ENCODE measurements around the gene ACOXL.

Gene ACOXL

DNA sequence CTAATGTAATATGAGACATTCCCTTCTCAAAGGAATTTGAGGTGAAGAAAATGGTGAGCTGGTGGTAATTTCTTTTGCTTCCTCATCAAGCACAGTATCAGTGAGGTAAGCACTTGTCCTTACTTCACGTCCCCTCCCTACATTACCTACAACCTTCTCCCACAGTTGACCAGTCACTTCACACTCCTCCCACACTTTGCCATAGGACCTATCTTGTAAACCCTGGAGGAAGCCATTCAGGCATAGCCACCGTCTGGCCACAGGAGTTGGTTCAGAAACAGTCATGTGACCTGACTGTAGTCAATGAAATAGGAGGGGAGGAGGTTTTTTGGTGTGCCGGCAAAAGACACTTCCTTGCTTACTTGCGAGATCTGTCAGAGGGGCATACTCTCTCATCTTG is 12.1 kb downstream of the ACOXL start:
- no peak for DNase-seq (ENCODE audit: low spot score)
- TF ChIP-seq, protein P1, sequence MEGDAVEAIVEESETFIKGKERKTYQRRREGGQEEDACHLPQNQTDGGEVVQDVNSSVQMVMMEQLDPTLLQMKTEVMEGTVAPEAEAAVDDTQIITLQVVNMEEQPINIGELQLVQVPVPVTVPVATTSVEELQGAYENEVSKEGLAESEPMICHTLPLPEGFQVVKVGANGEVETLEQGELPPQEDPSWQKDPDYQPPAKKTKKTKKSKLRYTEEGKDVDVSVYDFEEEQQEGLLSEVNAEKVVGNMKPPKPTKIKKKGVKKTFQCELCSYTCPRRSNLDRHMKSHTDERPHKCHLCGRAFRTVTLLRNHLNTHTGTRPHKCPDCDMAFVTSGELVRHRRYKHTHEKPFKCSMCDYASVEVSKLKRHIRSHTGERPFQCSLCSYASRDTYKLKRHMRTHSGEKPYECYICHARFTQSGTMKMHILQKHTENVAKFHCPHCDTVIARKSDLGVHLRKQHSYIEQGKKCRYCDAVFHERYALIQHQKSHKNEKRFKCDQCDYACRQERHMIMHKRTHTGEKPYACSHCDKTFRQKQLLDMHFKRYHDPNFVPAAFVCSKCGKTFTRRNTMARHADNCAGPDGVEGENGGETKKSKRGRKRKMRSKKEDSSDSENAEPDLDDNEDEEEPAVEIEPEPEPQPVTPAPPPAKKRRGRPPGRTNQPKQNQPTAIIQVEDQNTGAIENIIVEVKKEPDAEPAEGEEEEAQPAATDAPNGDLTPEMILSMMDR (IDR thresholded peaks at IDR 0.05; ENCODE audit: borderline replicate concordance, control extremely low read depth, extremely low read depth, insufficient read depth, missing control alignments) = no peak
- in situ Hi-C loops (cut with MboI; ENCODE audit: low sequenced_read_pairs, unreplicated experiment) = no loop called here

- in situ Hi-C loops (cut with MboI; ENCODE audit: low sequenced_read_pairs, unreplicated experiment) = no loop called here
- TF ChIP-seq, protein P1 (IDR thresholded peaks at IDR 0.05; ENCODE audit: borderline replicate concordance, control extremely low read depth, extremely low read depth, insufficient read depth, missing control alignments) = no peak
- DNase-seq (ENCODE audit: low spot score) = no peak
Measured at GRCh38 chr2:110745048-110745447, 12.7 kb downstream of the ACOXL start.

DNA sequence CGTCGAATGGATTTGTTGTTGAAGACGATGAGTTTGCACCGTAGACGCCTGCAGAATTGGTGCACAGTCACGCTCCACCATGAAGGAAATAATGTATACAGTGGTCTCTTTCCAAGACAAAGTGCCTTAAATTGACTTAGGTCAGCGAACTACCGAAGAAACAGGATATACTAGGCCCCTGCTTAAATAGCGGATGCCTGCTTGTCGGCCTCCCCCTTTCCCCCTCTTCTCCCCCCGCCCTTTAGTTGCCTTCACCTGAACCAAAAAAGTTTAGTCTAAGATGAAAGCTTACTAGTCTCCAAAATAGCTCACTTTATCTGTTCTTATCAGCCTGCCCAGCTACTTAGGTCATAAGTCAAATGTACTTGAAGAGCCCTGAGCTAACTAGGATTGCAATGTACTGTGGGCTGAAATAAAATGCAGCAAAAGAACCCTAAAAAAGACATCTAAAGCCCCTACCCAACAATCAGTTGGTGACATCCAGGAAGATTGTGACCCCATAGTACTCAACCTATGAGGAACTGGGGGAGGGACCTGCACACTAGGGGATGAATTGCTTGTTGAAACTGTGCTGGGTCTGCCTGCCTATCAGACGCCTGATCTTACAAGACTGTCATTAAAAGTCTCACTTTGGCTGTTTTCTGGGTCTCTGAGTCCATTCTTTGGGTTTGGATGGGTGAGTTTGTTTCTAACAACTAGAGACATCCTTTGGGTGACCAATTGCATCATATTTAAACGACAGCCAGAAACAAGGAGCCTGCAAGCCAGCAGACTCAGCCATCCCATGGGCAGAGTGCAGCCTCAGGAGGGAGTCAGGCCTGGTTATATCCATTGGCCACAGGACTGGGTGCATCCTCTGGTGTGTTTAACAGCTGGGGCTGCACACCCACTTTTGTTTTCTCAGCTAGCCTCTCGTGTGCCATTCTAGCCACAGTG is 14.5 kb downstream of the ACOXL start:
- in situ Hi-C loops (cut with MboI; ENCODE audit: low sequenced_read_pairs, unreplicated experiment) = no loop called here
- DNase-seq (ENCODE audit: low spot score) = no peak
- TF ChIP-seq, protein P1 (IDR thresholded peaks at IDR 0.05; ENCODE audit: borderline replicate concordance, control extremely low read depth, extremely low read depth, insufficient read depth, missing control alignments) = no peak

DNA sequence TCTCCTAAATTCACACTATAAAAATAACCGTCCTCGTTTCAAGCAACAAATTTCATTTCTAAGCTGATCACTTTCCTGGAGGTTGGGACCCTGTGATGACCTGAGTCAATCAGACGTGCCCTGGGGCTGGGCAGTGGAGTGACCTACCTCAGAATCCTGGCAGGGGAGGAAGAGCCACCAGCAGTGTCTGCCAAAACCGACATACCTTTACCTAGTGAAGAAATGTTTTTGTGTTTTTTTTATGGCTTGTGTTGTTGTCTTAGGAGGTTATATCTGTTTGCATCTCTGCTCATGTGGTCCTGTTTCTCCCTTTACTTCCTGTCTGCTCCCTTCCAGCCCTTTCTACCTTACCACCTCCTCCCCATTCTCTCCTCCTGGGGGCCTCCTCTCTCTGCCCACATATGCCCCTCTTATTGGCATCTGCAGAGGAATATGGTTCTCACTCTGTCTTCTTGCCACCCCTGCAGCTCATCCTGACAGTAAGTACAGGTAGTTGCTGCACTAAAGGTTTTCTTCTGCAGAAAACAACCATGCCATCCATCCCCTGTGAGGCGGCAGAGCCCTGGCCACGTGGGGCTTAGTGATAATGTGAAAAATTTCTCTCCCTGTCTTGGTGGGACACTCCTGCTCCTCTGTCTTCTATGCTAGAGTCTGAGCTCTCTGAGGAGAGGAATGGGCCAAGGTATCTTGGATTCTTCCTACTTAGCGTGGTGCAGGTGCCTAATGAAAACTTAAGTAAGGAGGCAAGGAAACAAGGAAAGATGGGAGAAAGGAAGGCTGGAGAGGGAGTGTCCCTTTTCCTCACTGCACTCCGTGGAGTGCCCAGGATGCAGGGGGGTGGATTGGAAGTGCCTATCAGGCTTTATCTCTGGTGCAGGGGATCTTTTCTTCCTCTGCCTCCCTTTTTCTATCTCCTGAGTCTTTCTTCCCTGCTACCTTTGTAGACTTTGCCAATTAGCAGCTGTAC is 15.4 kb downstream of the ACOXL start:
- TF ChIP-seq, protein P1 (IDR thresholded peaks at IDR 0.05; ENCODE audit: borderline replicate concordance, control extremely low read depth, extremely low read depth, insufficient read depth, missing control alignments) = no peak
- no peak for DNase-seq (ENCODE audit: low spot score)
- in situ Hi-C loops (cut with MboI; ENCODE audit: low sequenced_read_pairs, unreplicated experiment) = no loop called here

GRCh38 chr2:110748489-110748867 is 16.1 kb downstream of the ACOXL start:
- TF ChIP-seq, protein P1 (IDR thresholded peaks at IDR 0.05; ENCODE audit: borderline replicate concordance, control extremely low read depth, extremely low read depth, insufficient read depth, missing control alignments) = no peak
- in situ Hi-C loops (cut with MboI; ENCODE audit: low sequenced_read_pairs, unreplicated experiment) = no loop called here
- DNase-seq (ENCODE audit: low spot score) = peak; percentile 71

- DNase-seq (ENCODE audit: low spot score) = no peak
- in situ Hi-C loops (cut with MboI; ENCODE audit: low sequenced_read_pairs, unreplicated experiment) = no loop called here
- TF ChIP-seq, protein P1 (IDR thresholded peaks at IDR 0.05; ENCODE audit: borderline replicate concordance, control extremely low read depth, extremely low read depth, insufficient read depth, missing control alignments) = no peak
Measured at GRCh38 chr2:110751642-110752041, 19.3 kb downstream of the ACOXL start.

Data from GM13976 (cell line).